K562 (cell line): ENCODE data around the gene SLC12A3. TPM values are rescaled to one million over a fixed set of nuclear protein-coding genes. Genes with fewer than 3 reads are reported as not detected.

Source experiments
- XRCC4 ChIP-seq: IDR thresholded peaks from one replicate; pipeline ENCODE4 v1.6.1; 2011; ENCODE audit not compliant: insufficient read depth, insufficient read length; ENCODE audit errors: extremely low read depth
- ZNF444 ChIP-seq: fragments of 250-450 bp; sonication (Bioruptor Pico); IDR thresholded peaks from 2 replicates; pipeline ENCODE4 v1.4.0; 2020; ENCODE audit warnings: mild to moderate bottlenecking, moderate library complexity
- ZNF644 ChIP-seq: fragments of 200-800 bp; sonication (Bioruptor generic); IDR thresholded peaks from 2 replicates; pipeline ENCODE4 v1.6.1; 2016; ENCODE audit warnings: low read depth, missing genetic modification characterization, missing compliant biosample characterization
- ZNF695 ChIP-seq: fragments of 450-650 bp; formaldehyde crosslinking; IDR thresholded peaks from 2 replicates; pipeline ENCODE4 v1.4.0; 2020; ENCODE audit warnings: mild to moderate bottlenecking, moderate library complexity
- polyA plus RNA-seq, 8 experiments: library from polyadenylated mRNA; depleted of rRNA in 4 of 8; stranded (reverse) in 5 of 8; unstranded in 3 of 8; fragments of >200 nt; fragmentation: Nextera tagmentation in 2 of 8; fragmentation: Illumina TruSeq in 1 of 8; extraction: Ambion mirVana in 2 of 8; extraction: Trizol in 1 of 8; gene quantifications; 2 replicates each; pipeline versions ENCODE4 v1.2.1 to v1.2.3, GENCODE V29; 2011 to 2014; ENCODE audit warnings: inconsistent platforms in 1 of 8, missing spikeins in 1 of 8
- total RNA-seq, 7 experiments: library from RNA; depleted of rRNA in 6 of 7; stranded (reverse); fragments of >200 nt in 6 of 7; fragmentation: Illumina TruSeq in 2 of 7; extraction: Trizol in 2 of 7; gene quantifications; 2 replicates each; pipeline versions ENCODE4 v1.2.1 to v1.2.3, GENCODE V29; 2011 to 2021; ENCODE audit warnings: low replicate concordance in 1 of 7
- TF ChIP-seq, protein P1 (sequence below): fragments of 250-450 bp; sonication (Bioruptor Pico); IDR thresholded peaks from 2 replicates; pipeline ENCODE4 v1.5.0; 2021
- TF ChIP-seq, protein P2 (sequence below): fragments of 200-800 bp; sonication (Bioruptor generic); IDR thresholded peaks from 2 replicates; pipeline ENCODE4 v1.6.1; 2017; ENCODE audit warnings: missing genetic modification characterization, missing compliant biosample characterization
- TF ChIP-seq, protein P3 (sequence below), 2 experiments: fragments of 450-650 bp in 1 of 2; IDR thresholded peaks; 2 replicates each; pipeline ENCODE4 v1.6.1; 2011 to 2017; ENCODE audit warnings: low read depth in 2 of 2, antibody characterized with exemption in 1 of 2, borderline replicate concordance in 1 of 2, low read length in 1 of 2, mild to moderate bottlenecking in 1 of 2, mixed read lengths in 1 of 2; ENCODE audit not compliant: control insufficient read depth in 1 of 2

SLC12A3 gene
- total and polyA plus RNA-seq, 9 of the 15 experiments (the other 6 are each of a cell fraction or from before 2014, with no cell fraction given), result not detected

DNA sequence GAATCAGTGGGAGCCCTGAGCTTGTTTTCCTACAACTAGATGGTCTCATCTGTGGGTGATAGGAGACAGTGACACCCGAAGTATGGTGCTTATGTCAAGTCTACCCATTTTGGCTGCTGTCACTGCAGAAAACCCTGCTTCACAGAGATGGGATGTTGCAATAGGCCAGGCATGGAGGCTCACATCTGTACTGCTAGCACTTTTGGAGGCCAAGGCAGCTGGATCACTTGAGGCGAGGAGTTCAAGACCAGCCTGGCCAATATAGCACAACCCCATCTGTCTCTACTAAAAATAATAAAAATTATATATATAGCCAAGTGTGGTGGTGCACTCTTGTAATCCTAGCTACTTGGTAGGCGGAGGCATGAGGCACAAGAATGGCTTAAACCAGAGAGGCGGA lies 64.6 kb downstream of the SLC12A3 start (continued):
- TF ChIP-seq, protein P1, sequence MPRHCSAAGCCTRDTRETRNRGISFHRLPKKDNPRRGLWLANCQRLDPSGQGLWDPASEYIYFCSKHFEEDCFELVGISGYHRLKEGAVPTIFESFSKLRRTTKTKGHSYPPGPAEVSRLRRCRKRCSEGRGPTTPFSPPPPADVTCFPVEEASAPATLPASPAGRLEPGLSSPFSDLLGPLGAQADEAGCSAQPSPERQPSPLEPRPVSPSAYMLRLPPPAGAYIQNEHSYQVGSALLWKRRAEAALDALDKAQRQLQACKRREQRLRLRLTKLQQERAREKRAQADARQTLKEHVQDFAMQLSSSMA (CRISPR knock-in tag), result no peak
- TF ChIP-seq ZNF644 (tag), result no peak
- TF ChIP-seq, protein P2, sequence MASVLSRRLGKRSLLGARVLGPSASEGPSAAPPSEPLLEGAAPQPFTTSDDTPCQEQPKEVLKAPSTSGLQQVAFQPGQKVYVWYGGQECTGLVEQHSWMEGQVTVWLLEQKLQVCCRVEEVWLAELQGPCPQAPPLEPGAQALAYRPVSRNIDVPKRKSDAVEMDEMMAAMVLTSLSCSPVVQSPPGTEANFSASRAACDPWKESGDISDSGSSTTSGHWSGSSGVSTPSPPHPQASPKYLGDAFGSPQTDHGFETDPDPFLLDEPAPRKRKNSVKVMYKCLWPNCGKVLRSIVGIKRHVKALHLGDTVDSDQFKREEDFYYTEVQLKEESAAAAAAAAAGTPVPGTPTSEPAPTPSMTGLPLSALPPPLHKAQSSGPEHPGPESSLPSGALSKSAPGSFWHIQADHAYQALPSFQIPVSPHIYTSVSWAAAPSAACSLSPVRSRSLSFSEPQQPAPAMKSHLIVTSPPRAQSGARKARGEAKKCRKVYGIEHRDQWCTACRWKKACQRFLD (CRISPR knock-in tag), result no peak
- no peak for TF ChIP-seq ZNF444 (CRISPR knock-in tag)
- TF ChIP-seq, protein P3, sequence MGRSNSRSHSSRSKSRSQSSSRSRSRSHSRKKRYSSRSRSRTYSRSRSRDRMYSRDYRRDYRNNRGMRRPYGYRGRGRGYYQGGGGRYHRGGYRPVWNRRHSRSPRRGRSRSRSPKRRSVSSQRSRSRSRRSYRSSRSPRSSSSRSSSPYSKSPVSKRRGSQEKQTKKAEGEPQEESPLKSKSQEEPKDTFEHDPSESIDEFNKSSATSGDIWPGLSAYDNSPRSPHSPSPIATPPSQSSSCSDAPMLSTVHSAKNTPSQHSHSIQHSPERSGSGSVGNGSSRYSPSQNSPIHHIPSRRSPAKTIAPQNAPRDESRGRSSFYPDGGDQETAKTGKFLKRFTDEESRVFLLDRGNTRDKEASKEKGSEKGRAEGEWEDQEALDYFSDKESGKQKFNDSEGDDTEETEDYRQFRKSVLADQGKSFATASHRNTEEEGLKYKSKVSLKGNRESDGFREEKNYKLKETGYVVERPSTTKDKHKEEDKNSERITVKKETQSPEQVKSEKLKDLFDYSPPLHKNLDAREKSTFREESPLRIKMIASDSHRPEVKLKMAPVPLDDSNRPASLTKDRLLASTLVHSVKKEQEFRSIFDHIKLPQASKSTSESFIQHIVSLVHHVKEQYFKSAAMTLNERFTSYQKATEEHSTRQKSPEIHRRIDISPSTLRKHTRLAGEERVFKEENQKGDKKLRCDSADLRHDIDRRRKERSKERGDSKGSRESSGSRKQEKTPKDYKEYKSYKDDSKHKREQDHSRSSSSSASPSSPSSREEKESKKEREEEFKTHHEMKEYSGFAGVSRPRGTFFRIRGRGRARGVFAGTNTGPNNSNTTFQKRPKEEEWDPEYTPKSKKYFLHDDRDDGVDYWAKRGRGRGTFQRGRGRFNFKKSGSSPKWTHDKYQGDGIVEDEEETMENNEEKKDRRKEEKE (IDR thresholded peaks at IDR 0.05; ENCODE audit: borderline replicate concordance in 1 of 2, control insufficient read depth in 1 of 2, low read depth in 2 of 2, low read length in 1 of 2), result no peak
- no peak for TF ChIP-seq XRCC4
- no peak for TF ChIP-seq ZNF695
